Astrocyte (in vitro differentiated cells and primary cell): ENCODE results near the gene TSPAN2. TPM values are rescaled to one million over a fixed set of nuclear protein-coding genes. Genes with fewer than 3 reads are reported as not detected.

Experiments
- DNase-seq: peaks from one replicate; pipeline ENCODE4 v3.0.0-alpha.2; 2010; ENCODE audit warnings: low read depth
- FAIRE-seq: peaks from 2 replicates; lab custom pipeline; 2011; peaks lifted over from hg19 to GRCh38; lab: Jason Lieb, UNC
- H2AFZ ChIP-seq: 2 replicates; pipeline ENCODE4 v1.6.0; 2012; ENCODE audit warnings: low read depth, low read length, inconsistent platforms
- H3K27ac ChIP-seq: 2 replicates; pipeline ENCODE4 v1.5.1; 2011; ENCODE audit warnings: low read depth, low read length, inconsistent platforms
- H3K27me3 ChIP-seq: 2 replicates; pipeline ENCODE4 v1.6.0; 2011; ENCODE audit warnings: low read length, inconsistent platforms; ENCODE audit not compliant: insufficient read depth
- H3K36me3 ChIP-seq: 2 replicates; pipeline ENCODE4 v1.5.1; 2011; ENCODE audit warnings: low read length, inconsistent platforms; ENCODE audit not compliant: insufficient read depth
- H3K4me1 ChIP-seq: 2 replicates; pipeline ENCODE4 v1.5.1; 2011; ENCODE audit warnings: low read length, inconsistent platforms; ENCODE audit not compliant: insufficient read depth
- H3K4me2 ChIP-seq: 2 replicates; pipeline ENCODE4 v1.6.0; 2012; ENCODE audit warnings: low read length, inconsistent platforms
- H3K4me3 ChIP-seq: 2 replicates; pipeline ENCODE4 v1.5.1; 2011; ENCODE audit warnings: low read depth, mild to moderate bottlenecking, low read length, inconsistent platforms; ENCODE audit not compliant: insufficient read depth
- H3K79me2 ChIP-seq: 2 replicates; pipeline ENCODE4 v1.6.0; 2012; ENCODE audit warnings: mild to moderate bottlenecking, low read length, inconsistent platforms; ENCODE audit not compliant: insufficient read depth
- H3K9ac ChIP-seq: 2 replicates; pipeline ENCODE4 v1.6.0; 2012; ENCODE audit warnings: mild to moderate bottlenecking, low read length, inconsistent platforms
- H3K9me3 ChIP-seq: 2 replicates; pipeline ENCODE4 v1.5.1; 2012; ENCODE audit warnings: low read depth, mild to moderate bottlenecking, low read length, inconsistent platforms; ENCODE audit not compliant: insufficient read depth
- H4K20me1 ChIP-seq: 2 replicates; pipeline ENCODE4 v1.6.0; 2012; ENCODE audit warnings: low read length, inconsistent platforms; ENCODE audit not compliant: insufficient read depth
- H3K27ac Mint-ChIP-seq: one replicate; pipeline ENCODE4 v1.8.0; 2021; ENCODE audit warnings: mild to moderate bottlenecking, mixed read lengths; ENCODE audit not compliant: unreplicated experiment
- H3K27me3 Mint-ChIP-seq: one replicate; pipeline ENCODE4 v1.8.0; 2021; ENCODE audit warnings: low read depth, mixed read lengths; ENCODE audit not compliant: unreplicated experiment
- H3K36me3 Mint-ChIP-seq: one replicate; pipeline ENCODE4 v1.8.0; 2021; ENCODE audit warnings: low read depth, mixed read lengths; ENCODE audit not compliant: unreplicated experiment
- H3K4me1 Mint-ChIP-seq: one replicate; pipeline ENCODE4 v1.8.0; 2021; ENCODE audit warnings: low read depth, mixed read lengths; ENCODE audit not compliant: unreplicated experiment
- H3K4me3 Mint-ChIP-seq: one replicate; pipeline ENCODE4 v1.8.0; 2021; ENCODE audit warnings: mild to moderate bottlenecking, moderate library complexity, mixed read lengths; ENCODE audit not compliant: unreplicated experiment
- H3K9me3 Mint-ChIP-seq: one replicate; pipeline ENCODE4 v1.8.0; 2021; ENCODE audit warnings: mild to moderate bottlenecking, mixed read lengths; ENCODE audit not compliant: unreplicated experiment
- CTCF ChIP-seq: IDR thresholded peaks from 2 replicates; pipeline ENCODE4 v1.5.1; 2011; ENCODE audit warnings: low read depth, mild to moderate bottlenecking, inconsistent platforms, low read length, moderate library complexity; ENCODE audit not compliant: insufficient read depth
- EZH2 ChIP-seq: IDR thresholded peaks from 2 replicates; pipeline ENCODE4 v1.6.1; 2012; ENCODE audit warnings: mild to moderate bottlenecking, low read length, inconsistent platforms; ENCODE audit not compliant: insufficient read depth
- total RNA-seq: library from RNA; stranded (reverse); gene quantifications from 2 replicates; pipeline ENCODE4 v1.2.1, GENCODE V29; 2021

Gene TSPAN2
- total RNA-seq, 1 donor from 2014 or later = 23.7 TPM

DNA sequence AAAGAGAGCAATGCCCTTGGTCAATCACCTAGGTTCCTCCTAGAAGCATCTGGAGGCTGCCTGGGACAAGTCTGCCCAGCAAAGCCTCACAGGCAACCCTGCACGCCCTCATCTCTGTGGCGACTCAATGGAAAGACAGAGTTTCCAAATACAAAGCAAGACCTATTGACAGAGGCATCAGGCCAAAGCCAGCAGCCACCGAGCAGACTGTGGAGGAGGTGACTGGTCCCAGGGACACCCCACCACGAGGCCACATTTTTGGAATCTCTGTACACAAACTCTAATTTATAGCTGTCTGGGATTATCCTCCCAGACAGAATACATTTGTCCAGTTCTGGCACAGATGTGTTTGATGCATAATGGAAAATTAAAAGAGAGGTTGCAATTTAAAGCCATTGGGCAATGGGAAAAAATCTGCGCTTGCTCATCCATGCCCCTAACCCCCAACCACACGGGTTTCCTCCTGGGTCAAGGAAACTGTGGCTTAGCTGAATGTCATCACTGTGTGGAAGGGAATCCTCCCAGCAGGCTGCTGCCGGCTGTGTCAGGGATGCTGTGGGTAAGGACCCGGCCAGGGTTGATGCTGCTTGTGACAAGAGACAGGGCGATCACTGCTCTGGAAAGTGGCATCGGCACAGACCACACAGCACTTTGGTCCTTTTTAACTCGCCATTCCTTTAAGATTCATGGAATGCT is 14.3 kb downstream of the TSPAN2 start:
- H3K4me1 Mint-ChIP-seq = peaks cover 13% of the 10 kb centered on the region
- FAIRE-seq = no peak

GRCh38 chr1:115073298-115074087 is 15.8 kb downstream of the TSPAN2 start:
- no peaks in the 10 kb centered on the region for H3K36me3 ChIP-seq
- Mint-ChIP-seq H3K27ac (no peak overlapping the region), H3K4me3 (no peak overlapping the region), H3K4me1 (peaks cover 24% of the 10 kb centered on the region), H3K9me3 (no peaks in the 10 kb centered on the region), H3K27me3 (no peaks in the 10 kb centered on the region), H3K36me3 (peaks cover 13% of the 10 kb centered on the region)
- H3K9me3 ChIP-seq = no peaks in the 10 kb centered on the region
- H4K20me1 ChIP-seq = no peaks in the 10 kb centered on the region
- no peak overlapping the region for H2AFZ ChIP-seq
- H3K4me3 ChIP-seq = no peak overlapping the region
- FAIRE-seq = no peak
- H3K79me2 ChIP-seq = no peaks in the 10 kb centered on the region
- peaks cover 23% of the 10 kb centered on the region for H3K4me1 ChIP-seq
- no peaks in the 10 kb centered on the region for H3K27me3 ChIP-seq
- no peak overlapping the region for H3K4me2 ChIP-seq
- H3K27ac ChIP-seq = no peak overlapping the region
- DNase-seq = no peak
- TF ChIP-seq EZH2 (no peak), CTCF (no peak)
- H3K9ac ChIP-seq = no peak overlapping the region

More for the DNA sequence above, 14.3 kb downstream of the TSPAN2 start:
- no peaks in the 10 kb centered on the region for H3K79me2 ChIP-seq
- no peaks in the 10 kb centered on the region for H3K9me3 ChIP-seq
- H3K9ac ChIP-seq = no peak overlapping the region
- Mint-ChIP-seq H3K27me3 (no peaks in the 10 kb centered on the region), H3K9me3 (no peaks in the 10 kb centered on the region), H3K27ac (no peak overlapping the region), H3K36me3 (peaks cover 10% of the 10 kb centered on the region), H3K4me3 (no peak overlapping the region)
- TF ChIP-seq EZH2 = no peak
- TF ChIP-seq CTCF = no peak
- no peaks in the 10 kb centered on the region for H4K20me1 ChIP-seq
- H2AFZ ChIP-seq = no peak overlapping the region
- H3K4me1 ChIP-seq = peaks cover 11% of the 10 kb centered on the region
- peak; percentile 19 for DNase-seq
- H3K27me3 ChIP-seq = no peaks in the 10 kb centered on the region
- H3K36me3 ChIP-seq = no peaks in the 10 kb centered on the region
- no peak overlapping the region for H3K4me2 ChIP-seq
- H3K4me3 ChIP-seq = no peak overlapping the region
- no peak overlapping the region for H3K27ac ChIP-seq
